HG03097 (cell line): ENCODE results near the gene CCDC77.

Source experiments
- ATAC-seq: cut with Tn5 transposase; IDR thresholded peaks from one replicate; pipeline ENCODE4 v1.9.1; 2021; ENCODE audit not compliant: unreplicated experiment, low FRiP score

Gene CCDC77

DNA sequence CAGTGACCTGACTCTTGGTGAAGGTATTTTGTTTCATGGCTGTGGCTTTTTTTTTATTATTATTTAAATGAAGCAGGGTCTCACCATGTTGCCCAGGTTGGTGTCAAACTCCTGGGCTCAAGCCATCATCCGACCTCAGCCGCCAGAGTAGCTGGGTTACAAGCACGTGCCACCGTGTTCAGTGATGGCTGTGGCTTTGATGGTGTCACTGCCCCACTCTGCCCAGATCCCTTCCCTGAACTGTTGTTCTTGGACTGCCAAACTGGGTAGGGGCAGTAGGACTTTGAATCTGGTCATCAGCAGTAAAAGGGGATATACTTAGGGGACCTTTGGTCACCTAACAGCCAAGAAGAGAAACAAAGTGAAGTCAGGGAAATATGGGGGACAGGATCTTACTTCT, 77.7 kb downstream of the CCDC77 start:
- no peak for ATAC-seq

- ATAC-seq: no peak
Measured at GRCh38 chr12:480831-481816, 79.7 kb downstream of the CCDC77 start.

GRCh38 chr12:482061-482460, 80.6 kb downstream of the CCDC77 start:
- no peak for ATAC-seq

GRCh38 chr12:484096-484495, 82.7 kb downstream of the CCDC77 start:
- no peak for ATAC-seq

DNA sequence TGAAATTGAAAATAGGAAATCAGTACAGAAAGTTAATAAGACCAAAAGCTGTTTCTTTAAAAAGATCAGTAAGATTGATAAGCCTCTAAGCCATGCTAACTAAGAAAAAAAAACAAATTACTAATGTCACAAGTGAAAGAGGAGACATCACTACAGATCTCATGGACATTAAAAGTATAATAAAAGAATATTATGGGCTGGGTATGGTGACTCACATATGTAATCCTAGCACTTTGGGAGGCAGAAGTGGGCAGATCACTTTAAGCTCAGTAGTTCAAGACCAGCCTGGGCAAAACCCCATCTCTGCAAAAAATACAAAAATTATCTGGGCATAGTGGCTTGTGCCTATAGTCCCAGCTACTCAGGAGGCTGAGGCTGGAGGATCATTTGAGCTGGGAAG, 88.8 kb downstream of the CCDC77 start:
- no peak for ATAC-seq
